Neuron (in vitro differentiated cells): ENCODE results near the gene HSBP1.

Experiments
- H2AFZ ChIP-seq: one replicate; pipeline ENCODE4 v1.6.1; 2013; ENCODE audit warnings: low read depth, mild to moderate bottlenecking, inconsistent platforms, low read length, moderate library complexity
- H3K27me3 ChIP-seq: one replicate; pipeline ENCODE4 v1.6.1; 2013; ENCODE audit warnings: low read length; ENCODE audit not compliant: insufficient read depth
- H3K36me3 ChIP-seq: one replicate; pipeline ENCODE4 v1.6.1; 2013; ENCODE audit warnings: low read length; ENCODE audit not compliant: insufficient read depth
- H3K4me1 ChIP-seq: one replicate; pipeline ENCODE4 v1.6.1; 2013; ENCODE audit warnings: low read length; ENCODE audit not compliant: insufficient read depth
- H3K4me3 ChIP-seq: 2 replicates; pipeline ENCODE4 v1.5.1; 2013; ENCODE audit warnings: mild to moderate bottlenecking, low read length, moderate library complexity
- H3K9me3 ChIP-seq: one replicate; pipeline ENCODE4 v1.6.1; 2013; ENCODE audit warnings: low read length

The HSBP1 gene

GRCh38 chr16:83807710-83808572 is at the start of gene HSBP1:
Gene HSBP1 (plus strand): TSS chr16:83807978. CDS start chr16:83808077, 99 bp downstream.
- no peaks in the 10 kb centered on the region for H3K9me3 ChIP-seq
- H2AFZ ChIP-seq: peak within 1 kb of the TSS; percentile 82
- H3K27me3 ChIP-seq: no peaks in the 10 kb centered on the region
- peak within 1 kb of the TSS; percentile 74 for H3K4me3 ChIP-seq
- H3K36me3 ChIP-seq: peaks cover 30% of the 10 kb centered on the region
- H3K4me1 ChIP-seq: peaks cover 7% of the 10 kb centered on the region

GRCh38 chr16:83762141-83762991 is 45.4 kb upstream of the HSBP1 start:
- Histone ChIP-seq H3K9me3 (no peaks in the 10 kb centered on the region), H2AFZ (no peak overlapping the region), H3K36me3 (no peaks in the 10 kb centered on the region), H3K27me3 (no peaks in the 10 kb centered on the region), H3K4me1 (no peaks in the 10 kb centered on the region), H3K4me3 (no peak overlapping the region)

GRCh38 chr16:83762992-83763358 is 44.8 kb upstream of the HSBP1 start:
- Histone ChIP-seq H3K4me3 (no peak overlapping the region), H3K36me3 (no peaks in the 10 kb centered on the region), H3K9me3 (no peaks in the 10 kb centered on the region), H3K27me3 (no peaks in the 10 kb centered on the region), H2AFZ (no peak overlapping the region), H3K4me1 (no peaks in the 10 kb centered on the region)

GRCh38 chr16:83768986-83769385 is 38.8 kb upstream of the HSBP1 start:
- H3K4me1 ChIP-seq: peaks cover 4% of the 10 kb centered on the region
- no peak overlapping the region for H3K4me3 ChIP-seq
- H3K27me3 ChIP-seq: no peaks in the 10 kb centered on the region
- no peak overlapping the region for H2AFZ ChIP-seq
- H3K9me3 ChIP-seq: no peaks in the 10 kb centered on the region
- no peaks in the 10 kb centered on the region for H3K36me3 ChIP-seq

- Histone ChIP-seq H2AFZ (no peak overlapping the region), H3K9me3 (no peaks in the 10 kb centered on the region), H3K36me3 (no peaks in the 10 kb centered on the region), H3K27me3 (no peaks in the 10 kb centered on the region), H3K4me1 (peaks cover 4% of the 10 kb centered on the region), H3K4me3 (no peak overlapping the region)
Observed at GRCh38 chr16:83769397-83770008, 38.3 kb upstream of the HSBP1 start.

- H3K9me3 ChIP-seq: no peaks in the 10 kb centered on the region
- no peak overlapping the region for H3K4me3 ChIP-seq
- H2AFZ ChIP-seq: no peak overlapping the region
- H3K36me3 ChIP-seq: no peaks in the 10 kb centered on the region
- peaks cover 6% of the 10 kb centered on the region for H3K4me1 ChIP-seq
- no peaks in the 10 kb centered on the region for H3K27me3 ChIP-seq
Observed at GRCh38 chr16:83771306-83771942, 36.4 kb upstream of the HSBP1 start.

GRCh38 chr16:83772806-83773205 is 35.0 kb upstream of the HSBP1 start:
- no peak overlapping the region for H3K4me3 ChIP-seq
- H3K27me3 ChIP-seq: no peaks in the 10 kb centered on the region
- H3K4me1 ChIP-seq: peaks cover 7% of the 10 kb centered on the region
- H3K36me3 ChIP-seq: no peaks in the 10 kb centered on the region
- no peaks in the 10 kb centered on the region for H3K9me3 ChIP-seq
- H2AFZ ChIP-seq: no peak overlapping the region

- Histone ChIP-seq H3K27me3 (no peaks in the 10 kb centered on the region), H3K36me3 (no peaks in the 10 kb centered on the region), H2AFZ (no peak overlapping the region), H3K4me1 (peaks cover 7% of the 10 kb centered on the region), H3K9me3 (no peaks in the 10 kb centered on the region), H3K4me3 (no peak overlapping the region)
Observed at GRCh38 chr16:83774066-83774465, 33.7 kb upstream of the HSBP1 start.

GRCh38 chr16:83776944-83777343 is 30.8 kb upstream of the HSBP1 start:
- Histone ChIP-seq H3K27me3 (no peaks in the 10 kb centered on the region), H2AFZ (no peak overlapping the region), H3K36me3 (no peaks in the 10 kb centered on the region), H3K4me1 (peaks cover 3% of the 10 kb centered on the region), H3K4me3 (no peak overlapping the region), H3K9me3 (no peaks in the 10 kb centered on the region)

- Histone ChIP-seq H2AFZ (no peak overlapping the region), H3K4me3 (no peak overlapping the region)
Observed at GRCh38 chr16:83779886-83780285, 27.9 kb upstream of the HSBP1 start.

GRCh38 chr16:83785455-83785854 is 22.3 kb upstream of the HSBP1 start:
- no peaks in the 10 kb centered on the region for H3K36me3 ChIP-seq
- H3K27me3 ChIP-seq: peaks cover 4% of the 10 kb centered on the region
- no peak overlapping the region for H2AFZ ChIP-seq
- no peak overlapping the region for H3K4me3 ChIP-seq
- H3K9me3 ChIP-seq: peaks cover 4% of the 10 kb centered on the region
- H3K4me1 ChIP-seq: no peaks in the 10 kb centered on the region

More at GRCh38 chr16:83779886-83780285, 27.9 kb upstream of the HSBP1 start:
- Histone ChIP-seq H3K4me1 (peaks cover 3% of the 10 kb centered on the region), H3K9me3 (no peaks in the 10 kb centered on the region), H3K36me3 (no peaks in the 10 kb centered on the region), H3K27me3 (no peaks in the 10 kb centered on the region)

- Histone ChIP-seq H3K36me3 (no peaks in the 10 kb centered on the region), H3K4me3 (no peak overlapping the region), H3K9me3 (peaks cover 7% of the 10 kb centered on the region), H2AFZ (no peak overlapping the region), H3K4me1 (peaks cover 4% of the 10 kb centered on the region), H3K27me3 (peaks cover 4% of the 10 kb centered on the region)
Observed at GRCh38 chr16:83789642-83790401, 18.0 kb upstream of the HSBP1 start.
